HUES6 (cell line): Measurements from ENCODE around the gene CKB.

Experiments
- H3K27ac ChIP-seq: 2 replicates; pipeline ENCODE4 v1.7.0; 2013; ENCODE audit warnings: low read depth, mild to moderate bottlenecking, low read length, inconsistent platforms
- H3K27me3 ChIP-seq: 2 replicates; pipeline ENCODE4 v1.6.1; 2013; ENCODE audit warnings: low read length; ENCODE audit not compliant: control insufficient read depth, insufficient read depth
- H3K36me3 ChIP-seq: 2 replicates; pipeline ENCODE4 v1.6.1; 2013; ENCODE audit warnings: low read length; ENCODE audit not compliant: control insufficient read depth, insufficient read depth
- H3K4me1 ChIP-seq: 2 replicates; pipeline ENCODE4 v1.6.1; 2013; ENCODE audit warnings: low read length; ENCODE audit not compliant: control insufficient read depth, insufficient read depth
- H3K4me3 ChIP-seq: 2 replicates; pipeline ENCODE4 v1.5.1; 2013; ENCODE audit warnings: low read depth, low read length
- H3K9ac ChIP-seq: one replicate; pipeline ENCODE4 v1.6.1; 2013; ENCODE audit warnings: mild to moderate bottlenecking, low read length
- H3K9me3 ChIP-seq: 2 replicates; pipeline ENCODE4 v1.6.1; 2013; ENCODE audit warnings: low read depth, low read length; ENCODE audit not compliant: control insufficient read depth, insufficient read depth

The CKB gene

GRCh38 chr14:103520657-103521437, 1.8 kb downstream of the CKB start:
- no peak overlapping the region for H3K27ac ChIP-seq
- H3K9ac ChIP-seq = peak overlapping the region; percentile 34
- H3K4me1 ChIP-seq = peaks cover 29% of the 10 kb centered on the region
- peak overlapping the region; percentile 68 for H3K4me3 ChIP-seq
- H3K9me3 ChIP-seq = no peaks in the 10 kb centered on the region
- peaks cover 22% of the 10 kb centered on the region for H3K27me3 ChIP-seq
- peaks cover 18% of the 10 kb centered on the region for H3K36me3 ChIP-seq

GRCh38 chr14:103520269-103520656, 2.4 kb downstream of the CKB start:
- peaks cover 22% of the 10 kb centered on the region for H3K27me3 ChIP-seq
- no peaks in the 10 kb centered on the region for H3K9me3 ChIP-seq
- peaks cover 29% of the 10 kb centered on the region for H3K4me1 ChIP-seq
- H3K27ac ChIP-seq = no peak overlapping the region
- H3K4me3 ChIP-seq = peak overlapping the region; percentile 68
- peaks cover 18% of the 10 kb centered on the region for H3K36me3 ChIP-seq
- no peak overlapping the region for H3K9ac ChIP-seq

GRCh38 chr14:103519837-103520212, 2.8 kb downstream of the CKB start:
- H3K9ac ChIP-seq = no peak overlapping the region
- peaks cover 29% of the 10 kb centered on the region for H3K4me1 ChIP-seq

GRCh38 chr14:103519043-103519836, 3.4 kb downstream of the CKB start:
- Histone ChIP-seq H3K9me3 (no peaks in the 10 kb centered on the region), H3K4me3 (no peak overlapping the region), H3K36me3 (peaks cover 18% of the 10 kb centered on the region), H3K4me1 (peaks cover 26% of the 10 kb centered on the region), H3K27me3 (peaks cover 15% of the 10 kb centered on the region), H3K27ac (no peak overlapping the region), H3K9ac (no peak overlapping the region)

More at GRCh38 chr14:103519837-103520212, 2.8 kb downstream of the CKB start:
- Histone ChIP-seq H3K27ac (no peak overlapping the region), H3K36me3 (peaks cover 18% of the 10 kb centered on the region), H3K9me3 (no peaks in the 10 kb centered on the region), H3K27me3 (peaks cover 20% of the 10 kb centered on the region), H3K4me3 (no peak overlapping the region)

GRCh38 chr14:103518422-103519042, 4.1 kb downstream of the CKB start:
- peaks cover 8% of the 10 kb centered on the region for H3K27me3 ChIP-seq
- no peak overlapping the region for H3K27ac ChIP-seq
- no peak overlapping the region for H3K9ac ChIP-seq
- H3K9me3 ChIP-seq = no peaks in the 10 kb centered on the region
- H3K4me3 ChIP-seq = no peak overlapping the region
- H3K36me3 ChIP-seq = peaks cover 18% of the 10 kb centered on the region
- H3K4me1 ChIP-seq = peaks cover 23% of the 10 kb centered on the region

GRCh38 chr14:103517721-103518421, 4.8 kb downstream of the CKB start:
- Histone ChIP-seq H3K9me3 (no peaks in the 10 kb centered on the region), H3K27ac (no peak overlapping the region), H3K4me1 (peaks cover 22% of the 10 kb centered on the region), H3K36me3 (peaks cover 22% of the 10 kb centered on the region), H3K27me3 (peaks cover under 1% of the 10 kb centered on the region; the same call in 1 of the 2 replicates), H3K9ac (no peak overlapping the region), H3K4me3 (no peak overlapping the region)

- no peak overlapping the region for H3K4me3 ChIP-seq
- H3K27ac ChIP-seq = no peak overlapping the region
- no peaks in the 10 kb centered on the region for H3K9me3 ChIP-seq
- peaks cover 22% of the 10 kb centered on the region for H3K4me1 ChIP-seq
- no peaks in the 10 kb centered on the region for H3K27me3 ChIP-seq
- peaks cover 25% of the 10 kb centered on the region for H3K36me3 ChIP-seq
- no peak overlapping the region for H3K9ac ChIP-seq
These were observed 5.5 kb downstream of the CKB start for GRCh38 chr14:103517174-103517566.

GRCh38 chr14:103516426-103517173, 6.0 kb downstream of the CKB start:
- Histone ChIP-seq H3K9ac (no peak overlapping the region), H3K9me3 (no peaks in the 10 kb centered on the region), H3K27me3 (no peaks in the 10 kb centered on the region), H3K4me3 (no peak overlapping the region), H3K4me1 (peaks cover 22% of the 10 kb centered on the region), H3K36me3 (peaks cover 26% of the 10 kb centered on the region), H3K27ac (no peak overlapping the region)

GRCh38 chr14:103514596-103515421, 7.8 kb downstream of the CKB start:
- Histone ChIP-seq H3K27me3 (no peaks in the 10 kb centered on the region), H3K4me1 (peaks cover 19% of the 10 kb centered on the region), H3K27ac (no peak overlapping the region), H3K9ac (no peak overlapping the region), H3K36me3 (peaks cover 33% of the 10 kb centered on the region), H3K9me3 (no peaks in the 10 kb centered on the region), H3K4me3 (no peak overlapping the region)
